ENCODE results near the gene COQ5.

DNA sequence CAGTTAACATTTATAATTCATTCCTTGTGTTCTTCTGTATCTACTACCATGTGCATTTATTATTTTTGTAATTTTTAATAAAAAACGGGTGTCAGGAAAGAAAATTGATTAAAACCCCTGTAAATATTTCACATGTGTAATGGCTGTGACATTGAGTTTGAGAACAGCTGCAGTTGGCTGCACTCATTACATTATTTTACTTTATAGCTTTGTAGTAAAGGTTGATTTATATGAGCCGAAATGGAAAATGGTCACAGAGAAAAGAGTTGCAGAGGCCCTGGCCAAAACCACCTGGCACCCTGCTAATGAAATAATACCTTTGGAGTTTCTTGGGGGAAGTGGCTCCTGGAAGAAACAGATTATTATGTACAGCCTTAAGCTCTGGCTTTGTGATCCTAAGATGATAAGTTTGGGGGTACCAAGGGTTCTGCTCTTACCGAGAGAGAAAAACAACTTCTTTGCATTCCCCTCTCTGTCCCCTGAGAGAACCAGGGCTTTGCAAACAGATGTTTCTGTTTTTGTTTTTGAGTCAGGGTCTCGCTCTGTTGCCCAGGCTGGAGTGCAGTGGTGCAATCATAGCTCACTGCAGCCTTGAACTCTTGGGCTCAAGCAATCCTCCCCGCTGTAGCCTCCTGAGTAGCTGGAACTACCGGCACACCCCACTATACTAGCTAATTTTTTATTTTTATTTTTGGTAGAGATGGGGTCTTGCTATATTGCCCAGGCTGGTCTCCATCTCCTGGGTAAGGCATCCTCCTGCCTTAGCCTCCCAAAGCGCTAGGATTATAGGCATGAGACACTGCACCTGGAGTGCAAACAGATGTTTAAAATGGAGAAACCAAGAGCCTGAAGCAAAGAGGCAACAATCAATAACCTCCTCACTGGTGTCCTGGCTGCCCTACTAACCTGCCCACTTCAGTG lies 42.7 kb downstream of the COQ5 start:
- TF ChIP-seq CTCF (IDR thresholded peaks at IDR 0.05): no peak
- TF ChIP-seq POLR2A (IDR thresholded peaks at IDR 0.05): no peak
